GM18517 (cell line): ENCODE data around the gene ALPG.
"Not testable (repeated sequence)": the region's sequence is repeated elsewhere in the genome, so short reads cannot be mapped to it uniquely, and the experiment has no call there.

Experiments
- ATAC-seq: cut with Tn5 transposase; IDR thresholded peaks from one replicate; pipeline ENCODE4 v1.9.1; 2021; ENCODE audit warnings: mild to moderate bottlenecking, moderate library complexity; ENCODE audit not compliant: unreplicated experiment

ALPG gene

DNA sequence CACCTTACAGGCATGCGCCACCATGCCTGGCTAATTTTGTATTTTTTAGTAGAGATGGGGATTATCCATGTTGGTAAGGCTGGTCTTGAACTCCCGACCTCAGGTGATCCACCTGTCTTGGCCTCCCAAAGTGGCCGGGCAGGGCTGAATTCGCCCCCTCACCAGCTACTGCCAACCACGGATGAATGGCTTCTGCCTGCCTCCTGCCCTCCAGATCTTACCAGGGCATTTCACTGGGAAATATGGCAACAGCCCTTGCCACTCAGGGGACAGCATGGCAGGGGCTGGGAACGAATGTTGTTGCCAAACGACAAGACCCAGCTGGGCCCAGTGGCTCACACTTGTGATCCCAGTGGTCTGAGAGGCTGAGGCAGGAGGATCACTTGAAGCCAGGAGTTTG is 29.9 kb upstream of the ALPG start:
- ATAC-seq: no peak

DNA sequence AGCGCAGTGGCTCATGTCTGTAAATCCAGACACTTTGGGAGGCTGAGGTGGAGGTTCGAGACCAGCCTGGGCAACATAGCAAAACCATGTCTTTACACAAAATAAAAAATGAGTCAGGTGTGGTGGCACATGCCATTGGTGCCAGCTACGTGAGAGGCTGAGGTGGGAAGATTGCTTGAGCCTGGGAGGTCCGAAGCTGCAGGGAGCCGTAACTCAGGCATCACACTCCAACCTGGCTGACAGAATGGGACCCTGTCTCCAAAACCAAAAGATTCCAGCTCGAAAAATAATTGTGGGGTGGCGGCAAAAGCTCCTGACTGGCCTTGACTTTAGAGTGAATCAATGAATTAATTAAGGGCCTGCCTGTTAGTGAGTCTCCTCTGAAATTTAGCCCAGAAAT is 29.3 kb upstream of the ALPG start:
- ATAC-seq: no peak

DNA sequence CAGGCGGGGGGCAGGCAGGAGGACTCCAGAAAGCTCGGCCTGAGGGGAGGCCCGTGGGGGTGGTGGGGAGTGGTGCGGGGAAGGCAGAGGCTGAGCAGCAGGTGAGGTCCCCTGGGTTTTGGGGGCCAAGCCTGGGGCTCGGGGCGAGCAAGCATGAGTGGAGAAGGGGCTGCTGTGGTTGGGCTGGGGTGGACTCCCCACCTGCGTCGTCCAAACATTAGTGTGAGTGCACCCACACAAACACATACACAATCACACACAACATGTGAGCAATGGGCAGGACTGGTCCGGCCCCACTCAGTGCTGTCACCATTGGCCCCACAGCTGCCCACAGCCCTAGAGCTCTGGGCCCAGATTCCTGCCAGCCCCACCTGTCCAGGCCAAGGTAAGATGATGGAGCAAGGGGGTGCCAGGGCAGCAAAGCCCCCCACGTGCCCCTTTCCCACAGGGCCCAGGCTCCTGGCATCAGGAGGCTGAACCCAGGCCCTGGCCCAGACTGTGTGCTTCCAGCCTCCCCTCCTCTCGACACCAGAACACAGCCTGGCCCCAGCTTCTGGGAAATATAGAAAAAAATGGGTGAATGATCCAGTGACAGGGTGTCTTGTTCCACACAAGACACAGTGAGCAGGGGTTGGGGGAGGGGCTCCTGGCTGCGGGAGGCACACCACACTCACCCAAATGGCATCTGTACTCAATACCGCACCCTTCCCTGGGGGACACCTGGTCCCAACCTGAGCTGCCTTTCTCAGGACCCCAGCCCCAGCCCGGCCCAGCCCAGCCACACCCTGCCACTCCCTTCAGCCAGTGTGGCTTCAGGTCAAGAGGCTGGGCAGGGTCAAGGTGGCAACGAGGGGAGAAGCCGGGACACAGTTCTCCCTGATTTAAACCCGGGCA is 28.6 kb upstream of the ALPG start:
- no peak for ATAC-seq

DNA sequence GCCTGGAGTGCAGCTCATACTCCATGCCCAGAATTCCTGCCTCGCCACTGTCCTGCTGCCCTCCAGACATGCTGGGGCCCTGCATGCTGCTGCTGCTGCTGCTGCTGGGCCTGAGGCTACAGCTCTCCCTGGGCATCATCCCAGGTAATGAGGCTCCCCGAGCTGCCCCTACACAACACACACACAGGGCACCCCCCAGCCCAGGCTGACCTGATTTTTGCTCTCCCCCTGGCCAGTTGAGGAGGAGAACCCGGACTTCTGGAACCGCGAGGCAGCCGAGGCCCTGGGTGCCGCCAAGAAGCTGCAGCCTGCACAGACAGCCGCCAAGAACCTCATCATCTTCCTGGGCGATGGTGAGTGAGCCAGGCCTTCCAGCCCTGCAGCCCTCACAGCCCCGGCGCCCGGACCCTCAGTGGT is 27.9 kb upstream of the ALPG start, which contains the start of gene ALPP:
Gene ALPP (plus strand): TSS at position 17 of the 417 bp plus-strand sequence. CDS start 52 bp downstream, at position 69.
- not testable (repeated sequence) for ATAC-seq

DNA sequence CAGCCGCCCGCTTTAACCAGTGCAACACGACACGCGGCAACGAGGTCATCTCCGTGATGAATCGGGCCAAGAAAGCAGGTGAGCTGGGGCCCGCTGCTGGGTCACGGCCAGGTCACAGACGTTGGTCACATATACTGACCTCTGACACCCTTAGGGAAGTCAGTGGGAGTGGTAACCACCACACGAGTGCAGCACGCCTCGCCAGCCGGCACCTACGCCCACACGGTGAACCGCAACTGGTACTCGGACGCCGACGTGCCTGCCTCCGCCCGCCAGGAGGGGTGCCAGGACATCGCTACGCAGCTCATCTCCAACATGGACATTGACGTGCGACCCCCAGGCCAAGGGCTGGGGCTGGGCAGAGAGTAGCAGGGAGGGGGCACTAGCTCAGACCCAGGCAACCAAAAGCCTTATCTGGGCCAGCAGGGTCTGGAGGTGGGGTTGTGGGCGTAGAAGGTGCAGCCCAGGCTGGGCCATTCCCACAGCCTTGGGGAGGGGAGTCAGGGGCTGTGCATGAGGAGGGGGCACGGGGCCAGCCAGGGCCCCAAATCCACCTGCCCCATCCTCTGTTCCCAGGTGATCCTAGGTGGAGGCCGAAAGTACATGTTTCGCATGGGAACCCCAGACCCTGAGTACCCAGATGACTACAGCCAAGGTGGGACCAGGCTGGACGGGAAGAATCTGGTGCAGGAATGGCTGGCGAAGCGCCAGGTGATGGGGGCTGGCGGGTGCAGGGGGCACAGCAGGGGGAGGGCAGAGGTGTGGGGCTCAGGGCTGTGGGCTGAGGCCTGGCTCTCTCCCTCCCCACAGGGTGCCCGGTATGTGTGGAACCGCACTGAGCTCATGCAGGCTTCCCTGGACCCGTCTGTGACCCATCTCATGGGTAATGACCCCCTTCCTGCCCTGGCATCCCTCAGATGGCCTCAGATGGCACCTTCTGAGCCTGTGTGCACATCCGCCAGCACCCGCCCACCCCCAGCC is 26.7 kb upstream of the ALPG start:
- ATAC-seq: not testable (repeated sequence)

DNA sequence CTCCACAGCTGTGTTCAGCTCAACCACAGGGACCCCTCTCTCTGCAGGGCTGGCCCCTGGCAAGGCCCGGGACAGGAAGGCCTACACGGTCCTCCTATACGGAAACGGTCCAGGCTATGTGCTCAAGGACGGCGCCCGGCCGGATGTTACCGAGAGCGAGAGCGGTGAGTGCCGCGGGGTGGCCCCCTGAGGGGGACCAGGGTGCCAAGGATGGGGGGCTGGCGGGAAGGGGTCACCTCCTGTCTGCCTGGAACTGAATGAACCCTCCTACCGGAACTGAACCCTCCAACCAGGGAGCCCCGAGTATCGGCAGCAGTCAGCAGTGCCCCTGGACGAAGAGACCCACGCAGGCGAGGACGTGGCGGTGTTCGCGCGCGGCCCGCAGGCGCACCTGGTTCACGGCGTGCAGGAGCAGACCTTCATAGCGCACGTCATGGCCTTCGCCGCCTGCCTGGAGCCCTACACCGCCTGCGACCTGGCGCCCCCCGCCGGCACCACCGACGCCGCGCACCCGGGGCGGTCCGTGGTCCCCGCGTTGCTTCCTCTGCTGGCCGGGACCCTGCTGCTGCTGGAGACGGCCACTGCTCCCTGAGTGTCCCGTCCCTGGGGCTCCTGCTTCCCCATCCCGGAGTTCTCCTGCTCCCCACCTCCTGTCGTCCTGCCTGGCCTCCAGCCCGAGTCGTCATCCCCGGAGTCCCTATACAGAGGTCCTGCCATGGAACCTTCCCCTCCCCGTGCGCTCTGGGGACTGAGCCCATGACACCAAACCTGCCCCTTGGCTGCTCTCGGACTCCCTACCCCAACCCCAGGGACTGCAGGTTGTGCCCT is 25.2 kb upstream of the ALPG start:
- ATAC-seq: not testable (repeated sequence)

DNA sequence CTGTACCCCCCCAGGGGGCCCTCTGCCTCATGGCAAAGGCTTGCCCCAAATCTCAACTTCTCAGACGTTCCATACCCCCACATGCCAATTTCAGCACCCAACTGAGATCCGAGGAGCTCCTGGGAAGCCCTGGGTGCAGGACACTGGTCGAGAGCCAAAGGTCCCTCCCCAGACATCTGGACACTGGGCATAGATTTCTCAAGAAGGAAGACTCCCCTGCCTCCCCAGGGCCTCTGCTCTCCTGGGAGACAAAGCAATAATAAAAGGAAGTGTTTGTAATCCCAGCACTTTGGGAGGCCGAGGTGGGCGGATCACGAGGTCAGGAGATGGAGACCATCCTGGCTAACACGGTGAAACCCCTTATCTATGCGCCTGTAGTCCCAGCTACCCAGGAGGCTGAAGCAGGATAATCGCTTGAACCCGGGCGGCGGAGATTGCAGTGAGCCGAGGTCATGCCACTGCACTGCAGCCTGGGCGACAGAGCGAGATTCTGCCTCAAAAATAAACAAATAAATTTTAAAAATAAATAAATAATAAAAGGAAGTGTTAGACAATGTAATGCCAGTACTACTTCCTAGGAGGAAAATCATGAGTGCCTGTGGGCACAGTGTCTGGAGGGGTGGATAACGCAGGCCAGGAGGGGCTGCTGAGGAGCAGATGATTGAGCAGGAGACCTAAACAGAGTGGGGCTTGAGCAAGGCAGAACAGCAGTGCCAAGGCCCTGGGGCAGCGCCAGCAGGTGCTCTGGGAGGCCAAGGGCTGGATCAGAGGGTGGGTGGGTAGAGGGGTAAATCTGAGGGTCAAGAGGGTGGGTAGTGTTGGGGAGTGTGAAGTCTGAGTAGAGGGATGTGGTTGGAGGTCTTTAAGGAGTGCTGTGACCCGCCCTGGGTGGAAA is 24.1 kb upstream of the ALPG start:
- ATAC-seq: no peak

DNA sequence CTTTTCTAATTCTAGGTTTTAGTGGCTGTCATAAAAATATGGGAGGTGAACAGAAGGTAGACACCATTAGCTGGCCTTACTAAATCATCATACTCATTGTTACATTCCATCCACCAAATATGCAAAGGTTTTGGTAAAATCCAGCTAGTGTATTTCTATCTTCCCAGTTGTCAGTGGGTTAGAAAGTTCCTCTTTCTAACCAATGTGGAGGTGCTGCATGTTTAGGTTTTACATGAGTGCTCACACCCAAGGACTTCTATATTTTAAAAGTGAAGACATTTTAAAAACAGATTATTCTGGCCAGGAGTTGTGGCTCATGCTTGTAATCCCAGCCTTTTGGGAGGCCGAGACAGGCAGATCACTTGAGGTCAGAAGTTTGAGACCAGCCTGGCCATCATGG is 22.2 kb upstream of the ALPG start:
- ATAC-seq: no peak

DNA sequence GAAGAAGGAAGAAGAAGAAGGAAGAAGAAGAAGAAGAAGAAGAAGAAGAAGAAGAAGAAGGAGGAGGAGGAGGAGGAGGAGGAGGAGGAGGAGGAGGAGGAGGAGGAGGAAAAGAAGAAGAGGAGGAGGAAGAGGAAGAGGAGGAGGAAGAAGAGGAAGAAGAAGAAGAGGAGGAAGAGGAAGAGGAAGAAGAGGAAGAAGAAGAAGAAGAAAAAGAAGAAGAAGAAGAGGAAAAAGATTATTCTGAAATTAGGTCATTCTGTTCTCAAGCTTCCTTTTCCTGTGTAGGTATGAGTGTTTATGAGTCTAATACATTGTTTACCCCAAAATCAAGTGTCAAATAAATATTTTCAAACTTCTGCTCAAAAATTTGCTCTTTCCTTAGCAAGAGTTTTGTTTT is 21.6 kb upstream of the ALPG start:
- not testable (repeated sequence) for ATAC-seq

DNA sequence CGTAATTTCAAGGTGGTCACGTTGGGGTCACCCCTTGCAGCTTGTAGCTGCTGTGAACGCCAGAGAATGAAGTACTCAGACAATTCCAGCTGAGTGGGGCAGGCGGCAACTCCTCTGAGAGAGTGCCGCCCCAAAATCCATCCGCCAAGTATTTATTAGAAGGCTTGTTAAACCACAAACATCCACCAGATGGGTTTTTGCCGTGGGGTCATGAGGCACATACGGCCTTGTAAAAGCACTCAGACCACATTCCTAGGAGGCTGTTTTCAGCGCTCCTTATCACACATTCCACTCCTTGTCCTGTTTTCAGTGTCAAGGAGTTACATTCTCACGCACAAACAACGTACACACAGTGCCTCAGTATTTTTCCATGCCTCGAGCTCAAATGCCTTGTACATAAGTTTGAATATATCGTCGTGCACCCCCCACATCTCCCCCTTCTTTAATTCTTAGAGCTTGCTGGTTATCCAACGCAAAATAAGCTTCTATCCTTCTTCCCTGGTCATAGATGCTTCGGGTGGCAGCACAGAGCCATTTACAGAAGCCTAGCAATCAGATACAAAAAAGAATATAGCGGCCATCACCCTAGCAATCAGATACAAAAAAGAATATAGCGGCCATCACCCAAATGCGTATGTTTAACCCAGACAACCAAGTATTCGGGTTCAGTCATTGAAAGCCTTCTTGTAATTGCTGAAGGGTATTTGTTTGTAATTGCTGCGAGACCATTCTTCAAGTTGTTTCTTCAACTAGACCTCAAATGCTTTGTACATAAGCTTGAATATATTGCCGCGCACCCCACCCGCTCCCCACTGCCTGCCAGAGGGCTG is 20.8 kb upstream of the ALPG start:
- ATAC-seq: no peak

DNA sequence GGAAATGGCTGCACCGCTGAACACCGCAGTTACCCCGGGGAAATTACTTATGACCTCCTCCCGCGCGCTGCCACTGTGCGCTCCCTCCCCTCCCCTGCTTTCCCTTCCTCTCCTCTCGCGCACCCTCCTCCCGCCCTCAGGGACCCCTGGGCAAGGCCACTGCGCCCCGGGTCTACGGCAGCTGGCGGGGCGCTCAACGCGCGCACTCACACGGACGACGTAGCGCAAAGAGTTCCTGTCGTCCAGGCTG is 20.2 kb upstream of the ALPG start:
- ATAC-seq: no peak

DNA sequence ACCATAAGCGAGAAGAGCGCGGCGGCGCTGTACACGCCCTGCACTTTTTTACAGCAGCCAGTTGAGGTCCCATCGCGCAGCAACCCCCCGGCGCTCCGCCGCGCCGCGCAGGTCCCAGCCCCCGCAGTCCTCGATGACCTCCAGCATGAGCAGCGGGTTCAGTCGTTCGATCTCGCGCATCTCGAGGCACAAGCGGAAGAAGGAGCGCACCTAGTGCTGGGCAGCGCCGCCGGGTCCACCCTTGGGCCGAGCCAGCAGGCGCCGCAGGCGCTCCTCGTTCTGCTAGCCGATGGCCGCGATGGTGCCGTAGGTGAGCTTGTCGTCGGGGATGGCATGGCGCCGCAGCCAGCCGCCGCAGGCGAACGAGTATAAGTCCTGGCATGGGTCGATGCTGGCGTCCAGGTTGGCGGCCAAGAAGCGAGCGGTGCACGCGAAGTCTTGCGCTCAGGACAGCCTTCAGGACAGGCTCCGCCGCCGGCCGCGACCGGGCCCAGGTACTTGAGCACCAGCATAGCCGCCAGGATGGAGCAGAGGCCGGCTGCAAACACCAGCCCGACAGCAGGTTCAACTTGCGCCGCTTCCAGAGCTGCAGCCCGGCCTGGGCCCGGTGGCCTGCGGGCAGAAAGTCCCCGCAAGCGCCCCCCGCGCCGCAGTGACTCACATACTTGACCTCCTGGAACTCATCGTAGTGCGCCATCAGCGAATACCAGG is 19.7 kb upstream of the ALPG start:
- ATAC-seq: no peak

DNA sequence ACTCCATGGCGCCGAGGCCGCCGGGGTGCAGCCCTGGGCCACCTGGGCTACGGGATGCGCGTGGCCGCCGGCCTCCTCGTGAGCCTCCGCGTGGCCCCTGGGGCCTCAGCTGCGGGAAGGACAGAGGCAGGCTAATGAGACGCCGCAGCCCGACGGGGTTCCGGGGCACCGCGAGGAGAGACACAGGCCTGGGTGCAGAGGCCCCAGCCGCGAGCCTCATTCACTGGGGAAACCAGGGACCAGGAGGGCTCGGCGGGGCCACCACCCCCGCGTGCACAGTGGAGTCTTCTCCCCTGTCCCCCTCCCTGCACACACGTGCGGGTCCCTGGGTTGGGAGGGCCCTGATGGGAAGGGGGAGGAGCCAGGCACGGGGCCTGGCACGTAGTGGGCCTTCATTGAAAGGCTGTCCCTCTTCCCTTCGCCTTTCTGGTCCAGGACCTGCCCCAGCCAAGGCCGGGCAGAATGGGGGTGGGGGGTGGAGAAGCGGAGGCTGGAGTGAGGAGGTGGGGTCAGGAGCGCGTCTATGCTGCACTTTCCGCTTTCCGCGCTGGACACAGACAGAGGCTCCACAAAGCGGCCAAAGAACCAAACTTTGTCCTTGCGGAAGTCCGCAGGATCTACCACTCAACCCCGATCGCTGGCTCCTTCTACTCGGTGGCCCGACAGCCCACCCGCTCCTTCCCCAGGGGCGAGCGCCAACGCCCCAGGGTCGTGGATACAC is 19.0 kb upstream of the ALPG start:
- ATAC-seq: no peak

DNA sequence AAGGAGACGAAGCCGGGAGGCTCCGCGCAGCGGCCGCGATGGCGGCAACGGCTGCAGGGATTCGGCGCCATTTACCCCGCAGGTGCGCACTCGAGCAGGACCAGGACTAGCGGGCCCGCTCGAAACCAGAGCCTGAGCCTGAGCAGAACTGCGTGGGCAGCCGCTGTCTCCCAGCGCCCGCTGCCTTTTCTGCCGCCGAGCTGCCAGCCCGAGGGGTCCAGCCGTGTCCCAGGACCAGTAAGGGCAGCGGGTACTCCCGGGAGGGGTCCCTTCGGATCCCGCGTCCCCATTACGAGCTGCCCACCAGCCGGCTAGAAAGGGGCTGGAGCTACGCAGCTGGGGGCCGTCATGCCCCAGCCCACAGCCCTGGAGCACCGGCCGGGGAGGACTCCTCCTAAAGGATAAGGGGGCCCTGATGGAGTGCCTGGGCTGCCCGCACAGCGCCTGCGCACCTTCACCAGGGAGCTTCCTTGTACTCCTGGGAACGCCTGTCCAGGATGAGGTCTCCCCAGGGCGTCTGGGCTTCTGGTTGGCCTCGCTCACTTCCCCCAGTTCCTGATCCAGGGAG is 18.2 kb upstream of the ALPG start:
- no peak for ATAC-seq

DNA sequence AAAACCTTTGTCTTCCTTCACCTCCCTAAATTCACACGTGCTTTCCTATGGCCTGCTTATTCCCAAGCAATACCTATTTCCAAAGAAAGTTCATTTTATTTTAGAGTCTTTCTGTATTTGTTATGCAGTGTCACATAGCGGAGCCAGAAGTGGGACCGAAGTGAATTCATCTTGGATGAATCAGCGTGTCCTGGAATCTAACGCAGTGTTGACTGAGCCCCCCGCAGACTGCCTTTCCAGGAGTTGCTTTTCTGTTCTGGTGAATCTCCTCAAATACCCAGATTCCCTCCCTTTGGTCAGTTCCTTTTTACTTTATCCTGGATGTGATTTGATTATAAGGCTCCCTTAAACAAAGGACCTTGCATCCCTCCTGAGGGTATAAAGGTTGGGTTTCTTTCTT is 17.3 kb upstream of the ALPG start:
- no peak for ATAC-seq

DNA sequence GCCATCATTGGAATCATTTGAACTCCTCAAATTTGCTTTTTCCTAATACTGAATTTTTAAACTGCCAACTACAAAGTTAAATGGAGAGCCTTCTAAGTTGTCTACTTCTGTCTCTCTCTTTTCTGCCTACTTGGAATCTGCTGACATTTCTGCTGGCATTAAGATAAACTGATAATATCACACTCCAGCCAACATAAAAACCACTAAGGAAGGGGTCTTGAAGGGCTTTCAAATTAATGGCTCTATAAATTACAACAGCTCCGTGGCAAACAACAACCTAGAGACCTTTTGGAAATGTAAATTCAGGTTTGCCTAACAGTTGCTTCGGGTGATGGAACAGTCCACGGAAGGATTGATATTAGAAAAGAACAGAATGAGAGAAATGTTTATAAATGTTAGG is 16.0 kb upstream of the ALPG start:
- ATAC-seq: no peak

DNA sequence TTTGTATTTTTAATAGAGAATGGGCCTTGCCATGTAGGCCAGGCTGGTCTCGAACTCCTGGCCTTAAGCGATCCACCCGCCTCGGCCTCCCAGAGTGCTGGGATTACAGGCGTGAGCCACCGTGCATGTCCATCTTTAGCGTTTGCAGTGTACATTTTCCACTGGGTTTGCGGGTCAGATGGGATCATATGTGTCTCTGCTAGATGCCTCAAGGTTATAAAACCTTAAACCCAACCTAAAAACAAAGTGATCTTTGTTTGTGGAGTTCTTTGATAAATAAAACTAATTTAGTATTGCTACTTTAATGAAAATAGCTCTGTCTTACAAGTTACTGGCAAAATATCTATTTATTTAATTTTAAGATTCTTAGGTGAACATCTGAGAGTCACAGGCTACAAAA is 13.1 kb upstream of the ALPG start:
- no peak for ATAC-seq

DNA sequence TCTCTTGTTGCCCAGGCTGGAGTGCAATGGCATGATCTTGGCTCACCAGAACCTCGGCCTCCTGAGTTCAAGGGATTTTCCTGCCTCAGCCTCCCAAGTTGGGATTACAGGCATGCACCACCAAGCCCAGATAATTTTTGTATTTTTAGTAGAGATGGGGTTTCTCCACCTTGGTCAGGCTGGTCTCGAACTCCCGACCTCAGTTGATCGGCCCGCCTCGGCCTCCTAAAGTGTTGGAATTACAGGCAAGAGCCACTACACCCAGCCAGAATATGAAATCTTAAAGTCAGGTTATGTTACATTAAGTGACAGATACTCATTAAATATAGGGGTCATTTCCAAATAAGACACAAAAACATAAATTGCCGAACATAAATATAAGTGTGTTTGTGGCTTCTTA is 12.2 kb upstream of the ALPG start:
- ATAC-seq: not testable (repeated sequence)
